Fibroblast of pulmonary artery (primary cell): ENCODE results near the gene SLC39A11.
"Not testable (repeated sequence)": the region's sequence is repeated elsewhere in the genome, so short reads cannot be mapped to it uniquely, and the experiment has no call there.

Experiments
- DNase-seq: peaks from one replicate; pipeline ENCODE4 v3.0.0-alpha.2; 2010; ENCODE audit warnings: low read depth
- H3K4me3 ChIP-seq: replicated peaks from 2 replicates; pipeline ENCODE4 v1.5.1; 2011; ENCODE audit warnings: low read depth, mild to moderate bottlenecking, control low read depth, low read length, moderate library complexity
- CTCF ChIP-seq: IDR thresholded peaks from 2 replicates; pipeline ENCODE4 v1.5.1; 2011; ENCODE audit warnings: mild to moderate bottlenecking, control low read depth, low read length, inconsistent platforms; ENCODE audit errors: missing control alignments

The SLC39A11 gene

DNA sequence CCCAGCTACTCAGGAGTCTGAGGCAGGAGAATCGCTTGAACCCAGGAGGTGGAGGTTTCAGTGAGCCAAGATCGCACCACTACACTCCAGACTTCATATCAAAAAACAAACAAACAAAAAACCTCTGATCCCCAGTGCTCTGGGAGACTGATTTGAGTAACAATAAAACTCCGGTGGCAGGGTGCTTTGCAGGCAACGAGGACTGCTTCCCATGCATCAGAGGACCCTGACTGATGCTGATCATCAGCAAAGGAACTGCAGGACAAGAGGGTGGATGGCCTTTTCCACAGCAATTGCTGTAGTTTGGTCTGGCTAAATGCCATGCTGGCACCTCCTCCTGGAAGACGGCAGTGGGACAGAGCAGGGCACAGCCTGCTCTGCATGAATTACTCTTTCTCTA is 6.4 kb upstream of the SLC39A11 start:
- no peak for TF ChIP-seq CTCF
- H3K4me3 ChIP-seq = no peak overlapping the region
- DNase-seq = no peak

DNA sequence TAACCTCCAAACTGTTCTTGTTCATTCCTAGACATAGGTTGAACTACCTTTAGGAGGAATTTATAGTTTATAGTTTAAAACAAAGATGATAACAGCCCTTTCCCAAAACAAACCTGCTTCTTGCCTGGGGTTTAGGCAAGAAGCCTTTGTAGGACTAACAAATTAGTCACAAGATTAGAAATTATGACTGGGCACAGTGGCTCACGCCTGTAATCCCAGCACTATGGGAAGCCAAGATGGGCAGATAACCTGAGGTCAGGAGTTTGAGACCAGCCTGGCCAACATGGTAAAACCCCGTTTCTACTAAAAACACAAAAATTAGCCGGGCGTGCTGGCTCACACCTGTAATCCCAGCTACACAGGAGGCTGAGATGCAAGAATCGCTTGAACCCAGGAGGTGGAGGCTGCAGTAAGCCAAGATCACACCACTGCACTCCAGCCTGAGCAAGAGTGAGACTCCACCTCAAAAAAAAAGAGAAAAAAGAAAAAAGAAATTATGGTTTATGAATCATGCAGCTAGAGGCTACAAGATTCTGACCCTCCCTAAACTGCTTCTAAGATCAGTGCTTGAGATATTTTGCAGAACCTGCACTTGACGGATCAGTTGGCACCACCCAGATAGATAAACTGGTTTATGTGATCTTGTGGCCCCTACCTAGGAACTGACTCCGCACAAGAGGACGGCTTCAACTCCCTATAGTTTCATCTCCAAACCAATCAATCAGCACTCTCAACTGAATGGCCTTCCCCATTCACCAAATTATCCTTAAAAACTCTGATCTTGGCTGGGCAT is 5.7 kb upstream of the SLC39A11 start:
- not testable (repeated sequence) for DNase-seq, H3K4me3 ChIP-seq

GRCh38 chr17:73096866-73097265 is 4.4 kb upstream of the SLC39A11 start:
- H3K4me3 ChIP-seq = no peak overlapping the region
- DNase-seq = peak; percentile 10
- TF ChIP-seq CTCF = no peak

- DNase-seq = no peak
- no peak for TF ChIP-seq CTCF
- no peak overlapping the region for H3K4me3 ChIP-seq
Observed at GRCh38 chr17:73096211-73096610, 3.7 kb upstream of the SLC39A11 start.

DNA sequence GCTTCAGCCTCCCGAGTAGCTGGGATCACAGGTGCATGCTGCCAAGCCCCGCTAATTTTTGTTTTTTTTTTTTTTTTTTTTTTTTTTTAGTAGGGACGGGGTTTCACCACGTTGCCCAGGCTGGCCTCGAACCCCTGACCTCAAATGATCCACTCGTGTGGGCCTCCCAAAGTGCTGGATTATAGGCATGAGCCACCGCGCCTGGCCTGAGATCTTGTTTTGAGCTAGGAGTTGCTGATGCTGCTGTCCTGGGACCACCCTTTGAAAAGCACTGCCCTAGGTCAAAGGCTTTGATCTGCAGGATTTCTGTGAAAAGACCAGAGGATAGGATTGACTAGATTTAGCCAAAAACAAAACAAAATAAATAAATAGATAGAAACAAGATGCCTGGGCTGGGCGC is 798 bp upstream of the SLC39A11 start:
- H3K4me3 ChIP-seq = no peak overlapping the region
- TF ChIP-seq CTCF = no peak
- no peak for DNase-seq

- peak overlapping the region; percentile 81 for H3K4me3 ChIP-seq
- peak; percentile 24 for DNase-seq
- no peak for TF ChIP-seq CTCF
Observed at GRCh38 chr17:73091770-73092522, 542 bp downstream of the SLC39A11 start.

DNA sequence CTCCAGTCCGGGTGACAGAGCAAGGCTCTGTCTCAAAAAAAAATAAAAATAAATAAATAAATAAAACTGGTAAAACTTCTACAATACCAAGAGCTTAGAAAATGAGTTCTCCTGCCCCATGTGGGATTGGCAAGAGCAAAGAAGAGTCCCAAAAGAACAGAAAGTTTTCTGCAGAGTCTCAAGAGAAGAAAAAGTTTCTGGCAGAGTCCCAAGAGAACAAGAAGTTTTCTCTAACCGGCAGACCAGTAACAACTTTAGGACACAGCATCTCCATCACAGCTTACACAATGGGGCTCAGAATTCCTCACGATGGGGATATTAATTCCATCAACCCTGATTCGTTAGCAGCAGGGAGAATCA is 1.1 kb downstream of the SLC39A11 start:
- no peak for DNase-seq
- TF ChIP-seq CTCF = no peak
- no peak overlapping the region for H3K4me3 ChIP-seq
